Activated T-helper 17 cell treated with anti-CD3 and anti-CD28 coated beads, Interleukin-2, amount 50 U/mL, for 72 hours (primary cell): ENCODE measurements around the gene MEP1B. TPM values are rescaled to one million over a fixed set of nuclear protein-coding genes. Genes with fewer than 3 reads are reported as not detected.

Experiments used
- ATAC-seq: fragments of 150-1000 bp; cut with Tn5 transposase; replicated peaks from 2 replicates; pipeline ENCODE4 v1.10.0; 2021; ENCODE audit warnings: mild to moderate bottlenecking, moderate library complexity
- H3K27ac Mint-ChIP-seq: one replicate; pipeline ENCODE4 v1.8.0; 2022; ENCODE audit warnings: mixed read lengths
- H3K27me3 Mint-ChIP-seq: one replicate; pipeline ENCODE4 v1.8.0; 2022; ENCODE audit warnings: mixed read lengths
- H3K36me3 Mint-ChIP-seq: one replicate; pipeline ENCODE4 v1.8.0; 2022; ENCODE audit warnings: low read depth, mild to moderate bottlenecking, mixed read lengths
- H3K4me1 Mint-ChIP-seq: one replicate; pipeline ENCODE4 v1.8.0; 2022; ENCODE audit warnings: mixed read lengths
- H3K4me3 Mint-ChIP-seq: one replicate; pipeline ENCODE4 v1.8.0; 2022; ENCODE audit warnings: mild to moderate bottlenecking, mixed read lengths
- H3K9me3 Mint-ChIP-seq: one replicate; pipeline ENCODE4 v1.8.0; 2022; ENCODE audit warnings: mixed read lengths
- total RNA-seq, 2 donors: library from RNA; stranded (reverse); gene quantifications; one replicate each; pipeline ENCODE4 v1.2.3, GENCODE V29; 2022

MEP1B gene
- total RNA-seq, 2 donors from 2014 or later = 0.11 to 0.13 TPM

DNA sequence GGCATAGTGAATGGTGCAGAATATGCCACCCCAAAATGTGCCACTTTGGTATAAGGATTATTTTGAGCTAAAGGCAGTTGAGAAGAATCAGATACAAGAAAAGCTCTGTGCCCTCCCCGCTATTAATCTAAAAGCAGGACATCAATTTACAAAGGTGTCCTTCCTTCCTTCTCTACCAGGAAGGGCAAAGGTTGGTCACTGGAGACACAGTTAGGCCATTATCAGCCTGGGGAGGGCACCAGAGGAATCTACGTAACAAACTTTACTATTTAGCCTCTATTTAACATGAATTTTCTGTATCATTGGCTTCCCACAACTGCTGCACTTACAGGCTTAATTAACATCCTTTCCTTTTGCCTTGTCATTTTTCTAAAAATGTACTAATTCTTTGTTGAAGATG lies 52.6 kb downstream of the MEP1B start:
- Mint-ChIP-seq H3K4me1 (no peaks in the 10 kb centered on the region), H3K27ac (no peak overlapping the region), H3K4me3 (no peak overlapping the region), H3K27me3 (peaks cover 13% of the 10 kb centered on the region), H3K9me3 (no peaks in the 10 kb centered on the region), H3K36me3 (no peaks in the 10 kb centered on the region)
- no peak for ATAC-seq

DNA sequence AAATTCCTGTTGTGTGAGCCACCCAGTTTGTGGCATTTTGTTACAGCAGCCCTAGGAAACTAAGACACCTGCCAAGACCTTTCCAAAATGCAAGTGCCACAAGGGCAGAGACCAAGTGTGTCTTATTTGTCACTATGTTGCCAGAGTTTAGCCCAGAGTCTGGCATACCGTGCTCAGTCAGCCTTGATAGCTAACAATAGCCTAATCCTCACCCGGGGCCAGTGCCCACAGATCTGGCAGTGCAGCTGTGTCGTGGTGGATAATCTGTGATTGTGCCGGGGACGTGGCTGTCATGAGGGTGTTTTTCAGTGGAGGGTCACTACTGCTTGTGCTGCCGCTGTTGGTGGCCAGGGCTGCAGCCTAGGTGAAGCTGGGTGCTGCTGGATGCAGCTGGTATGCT lies 53.5 kb downstream of the MEP1B start:
- no peak overlapping the region for H3K4me3 Mint-ChIP-seq
- no peak for ATAC-seq
- H3K36me3 Mint-ChIP-seq = no peaks in the 10 kb centered on the region
- H3K27ac Mint-ChIP-seq = no peak overlapping the region
- H3K27me3 Mint-ChIP-seq = peaks cover 14% of the 10 kb centered on the region
- H3K4me1 Mint-ChIP-seq = no peaks in the 10 kb centered on the region
- no peaks in the 10 kb centered on the region for H3K9me3 Mint-ChIP-seq

- H3K27me3 Mint-ChIP-seq = peaks cover 21% of the 10 kb centered on the region
- no peaks in the 10 kb centered on the region for H3K36me3 Mint-ChIP-seq
- H3K27ac Mint-ChIP-seq = no peak overlapping the region
- ATAC-seq = no peak
- H3K4me1 Mint-ChIP-seq = no peaks in the 10 kb centered on the region
- no peaks in the 10 kb centered on the region for H3K9me3 Mint-ChIP-seq
- no peak overlapping the region for H3K4me3 Mint-ChIP-seq
Measured at GRCh38 chr18:32244881-32245280, 55.0 kb downstream of the MEP1B start.

GRCh38 chr18:32249147-32249929 lies 59.5 kb downstream of the MEP1B start:
- no peak overlapping the region for H3K4me3 Mint-ChIP-seq
- H3K36me3 Mint-ChIP-seq = no peaks in the 10 kb centered on the region
- H3K4me1 Mint-ChIP-seq = no peaks in the 10 kb centered on the region
- ATAC-seq = no peak
- H3K27ac Mint-ChIP-seq = no peak overlapping the region
- peaks cover 37% of the 10 kb centered on the region for H3K27me3 Mint-ChIP-seq
- H3K9me3 Mint-ChIP-seq = no peaks in the 10 kb centered on the region

DNA sequence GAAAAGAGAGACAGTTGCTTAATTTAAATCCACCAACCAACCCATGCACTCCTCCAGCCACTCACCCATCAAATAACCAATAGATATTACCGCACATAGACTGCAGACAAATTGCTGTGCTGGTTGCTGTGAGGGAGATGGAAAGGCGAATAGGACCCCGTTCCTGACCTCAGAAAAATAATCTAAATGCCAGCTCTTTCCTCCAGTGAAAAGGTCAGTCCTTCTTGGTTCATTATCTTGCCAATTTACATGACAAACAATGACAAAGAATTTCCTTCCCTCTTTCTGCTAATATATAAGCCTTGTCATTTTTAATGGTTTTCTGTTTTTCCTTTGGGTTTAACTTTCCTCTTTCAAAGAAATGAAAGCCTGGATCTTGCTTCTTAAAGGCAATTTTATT lies 61.6 kb downstream of the MEP1B start:
- H3K27me3 Mint-ChIP-seq = peaks cover 44% of the 10 kb centered on the region
- H3K4me1 Mint-ChIP-seq = no peaks in the 10 kb centered on the region
- no peak overlapping the region for H3K4me3 Mint-ChIP-seq
- H3K36me3 Mint-ChIP-seq = no peaks in the 10 kb centered on the region
- ATAC-seq = no peak
- no peak overlapping the region for H3K27ac Mint-ChIP-seq
- H3K9me3 Mint-ChIP-seq = no peaks in the 10 kb centered on the region

DNA sequence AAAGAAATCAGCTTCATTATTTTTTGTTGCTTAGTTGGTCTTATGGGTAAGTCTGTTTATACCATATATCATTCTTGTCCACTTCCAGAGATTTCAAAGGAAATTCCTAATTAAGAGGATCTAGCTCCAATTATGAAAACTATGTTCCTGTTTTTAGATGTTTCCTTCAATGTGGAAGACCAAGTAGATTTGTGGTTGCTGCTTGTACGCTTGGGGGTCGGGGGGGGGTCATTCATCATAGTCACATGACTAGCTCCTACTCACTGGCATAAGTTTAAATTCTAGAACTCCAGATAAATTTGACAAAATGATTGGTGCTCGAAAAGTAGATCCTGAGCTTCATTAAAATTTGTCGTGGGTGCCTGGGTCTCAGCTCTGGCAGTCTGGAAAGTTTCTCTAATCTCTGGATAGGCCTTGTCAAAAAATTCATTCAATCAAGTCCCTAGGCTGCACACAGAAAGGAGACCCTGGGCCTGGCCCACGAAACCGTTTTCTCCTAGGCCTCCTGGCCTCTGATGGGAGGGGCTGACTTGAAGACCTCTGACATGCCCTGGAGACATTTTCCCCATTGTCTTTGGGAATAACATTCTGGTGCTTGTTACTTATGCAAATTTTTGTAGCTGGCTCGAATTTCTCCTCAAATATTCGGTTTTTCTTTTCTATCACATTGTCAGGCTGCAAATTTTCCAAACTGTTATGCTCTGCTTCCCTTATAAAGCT lies 62.5 kb downstream of the MEP1B start:
- Mint-ChIP-seq H3K4me1 (no peaks in the 10 kb centered on the region), H3K27ac (no peak overlapping the region), H3K36me3 (no peaks in the 10 kb centered on the region), H3K9me3 (no peaks in the 10 kb centered on the region), H3K27me3 (peaks cover 45% of the 10 kb centered on the region), H3K4me3 (no peak overlapping the region)
- ATAC-seq = no peak

DNA sequence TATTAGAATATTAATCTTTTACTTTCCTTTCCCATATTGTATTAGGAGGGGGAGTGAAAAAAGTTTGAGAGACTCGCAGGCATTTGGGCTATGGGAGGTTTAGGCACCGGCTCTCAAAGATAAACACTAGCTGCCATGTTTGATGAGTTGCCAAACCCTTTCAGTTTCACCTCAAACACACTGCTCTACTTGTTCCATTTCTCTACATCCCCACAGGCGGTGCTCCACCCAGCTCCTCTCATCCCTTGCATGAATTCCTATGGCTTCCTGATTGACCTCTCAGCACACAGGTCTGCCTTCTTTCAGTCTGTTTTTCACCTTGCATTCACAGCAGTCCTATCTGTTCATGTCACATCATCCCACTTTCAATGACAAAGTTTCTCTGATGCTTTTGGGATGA lies 65.7 kb downstream of the MEP1B start:
- Mint-ChIP-seq H3K27me3 (peaks cover 34% of the 10 kb centered on the region), H3K27ac (no peak overlapping the region), H3K4me3 (no peak overlapping the region), H3K9me3 (no peaks in the 10 kb centered on the region), H3K36me3 (no peaks in the 10 kb centered on the region), H3K4me1 (no peaks in the 10 kb centered on the region)
- peak; percentile 24 for ATAC-seq

- H3K4me3 Mint-ChIP-seq = no peak overlapping the region
- no peaks in the 10 kb centered on the region for H3K9me3 Mint-ChIP-seq
- H3K36me3 Mint-ChIP-seq = no peaks in the 10 kb centered on the region
- no peak overlapping the region for H3K27ac Mint-ChIP-seq
- no peak for ATAC-seq
- peaks cover 36% of the 10 kb centered on the region for H3K27me3 Mint-ChIP-seq
- H3K4me1 Mint-ChIP-seq = no peaks in the 10 kb centered on the region
Measured at GRCh38 chr18:32257084-32257785, 67.4 kb downstream of the MEP1B start.

- Mint-ChIP-seq H3K27me3 (peaks cover 34% of the 10 kb centered on the region), H3K4me1 (no peaks in the 10 kb centered on the region), H3K27ac (no peak overlapping the region), H3K9me3 (no peaks in the 10 kb centered on the region), H3K4me3 (no peak overlapping the region), H3K36me3 (no peaks in the 10 kb centered on the region)
- ATAC-seq = no peak
Measured at GRCh38 chr18:32258148-32258547, 68.3 kb downstream of the MEP1B start.

- Mint-ChIP-seq H3K27me3 (peaks cover 32% of the 10 kb centered on the region), H3K27ac (no peak overlapping the region), H3K4me3 (no peak overlapping the region), H3K36me3 (no peaks in the 10 kb centered on the region), H3K9me3 (no peaks in the 10 kb centered on the region), H3K4me1 (no peaks in the 10 kb centered on the region)
- peak; percentile 41 for ATAC-seq
Measured at GRCh38 chr18:32258558-32259204, 68.8 kb downstream of the MEP1B start.

GRCh38 chr18:32259553-32259952 lies 69.7 kb downstream of the MEP1B start:
- no peak overlapping the region for H3K27ac Mint-ChIP-seq
- H3K9me3 Mint-ChIP-seq = no peaks in the 10 kb centered on the region
- H3K36me3 Mint-ChIP-seq = no peaks in the 10 kb centered on the region
- H3K4me1 Mint-ChIP-seq = no peaks in the 10 kb centered on the region
- no peak overlapping the region for H3K4me3 Mint-ChIP-seq
- ATAC-seq = no peak
- peaks cover 29% of the 10 kb centered on the region for H3K27me3 Mint-ChIP-seq

GRCh38 chr18:32261003-32261402 lies 71.2 kb downstream of the MEP1B start:
- H3K4me1 Mint-ChIP-seq = no peaks in the 10 kb centered on the region
- H3K27ac Mint-ChIP-seq = no peak overlapping the region
- no peak for ATAC-seq
- H3K27me3 Mint-ChIP-seq = peaks cover 28% of the 10 kb centered on the region
- H3K36me3 Mint-ChIP-seq = no peaks in the 10 kb centered on the region
- no peak overlapping the region for H3K4me3 Mint-ChIP-seq
- no peaks in the 10 kb centered on the region for H3K9me3 Mint-ChIP-seq

DNA sequence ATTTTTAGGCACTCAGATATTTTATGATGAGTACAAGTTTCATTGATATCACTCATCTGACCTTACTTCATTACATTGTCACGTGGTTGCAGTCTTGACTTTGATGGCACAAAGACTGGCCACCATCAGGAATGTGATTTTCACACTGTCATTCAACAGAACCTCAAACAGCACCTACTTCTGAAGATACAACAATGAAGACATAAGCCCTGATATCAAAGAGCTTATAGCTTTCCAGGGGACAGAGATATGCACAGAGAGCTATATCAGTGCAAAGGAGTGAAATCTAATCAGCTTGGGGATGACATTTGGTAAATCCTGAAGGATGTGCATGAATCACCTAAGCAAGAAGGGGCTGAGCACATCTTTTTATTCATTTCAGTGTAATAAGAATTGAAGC lies 72.3 kb downstream of the MEP1B start:
- ATAC-seq = no peak
- H3K4me3 Mint-ChIP-seq = no peak overlapping the region
- no peaks in the 10 kb centered on the region for H3K9me3 Mint-ChIP-seq
- no peak overlapping the region for H3K27ac Mint-ChIP-seq
- H3K36me3 Mint-ChIP-seq = no peaks in the 10 kb centered on the region
- no peaks in the 10 kb centered on the region for H3K4me1 Mint-ChIP-seq
- peaks cover 21% of the 10 kb centered on the region for H3K27me3 Mint-ChIP-seq

DNA sequence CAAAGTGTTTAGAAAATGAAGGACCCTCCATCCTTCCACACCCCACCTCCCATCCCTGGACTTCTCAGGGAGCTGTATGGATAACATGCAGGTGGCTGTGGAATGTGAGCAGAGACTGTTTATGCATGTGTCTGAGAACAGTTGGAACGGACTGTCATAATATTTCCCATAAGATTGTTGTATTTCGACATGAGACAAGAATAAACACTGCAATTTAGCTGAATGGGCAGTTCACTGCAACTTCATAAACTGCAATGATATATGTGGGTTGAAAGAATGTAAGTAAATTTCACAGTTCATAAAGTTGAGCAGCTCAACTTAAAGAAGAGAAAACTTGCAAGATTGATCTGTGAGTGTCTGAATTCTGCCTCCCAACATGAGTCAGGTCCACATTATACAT lies 74.6 kb downstream of the MEP1B start:
- Mint-ChIP-seq H3K4me1 (no peaks in the 10 kb centered on the region), H3K27ac (no peak overlapping the region), H3K9me3 (no peaks in the 10 kb centered on the region), H3K4me3 (no peak overlapping the region), H3K27me3 (peaks cover 16% of the 10 kb centered on the region), H3K36me3 (no peaks in the 10 kb centered on the region)
- no peak for ATAC-seq
